Hematopoietic multipotent progenitor cell treated with erythropoietin and hydrocortisone succinate and interleukin-3 and kit ligand, for 17 days (in vitro differentiated cells): Measurements from ENCODE around the gene PAXIP1.
A peak's percentile ranks its signal among the peaks of the same experiment; 100 is the strongest.

ENCODE experiments used
- DNase-seq: peaks from one replicate; pipeline ENCODE4 v3.0.0-alpha.2; 2015; ENCODE audit warnings: low spot score

PAXIP1 gene

GRCh38 chr7:154996756-154997155 is 6.2 kb downstream of the PAXIP1 start:
- no peak for DNase-seq

- no peak for DNase-seq
These were observed 6.8 kb downstream of the PAXIP1 start for GRCh38 chr7:154996101-154996500.

GRCh38 chr7:154994996-154995395 is 7.9 kb downstream of the PAXIP1 start:
- no peak for DNase-seq

DNA sequence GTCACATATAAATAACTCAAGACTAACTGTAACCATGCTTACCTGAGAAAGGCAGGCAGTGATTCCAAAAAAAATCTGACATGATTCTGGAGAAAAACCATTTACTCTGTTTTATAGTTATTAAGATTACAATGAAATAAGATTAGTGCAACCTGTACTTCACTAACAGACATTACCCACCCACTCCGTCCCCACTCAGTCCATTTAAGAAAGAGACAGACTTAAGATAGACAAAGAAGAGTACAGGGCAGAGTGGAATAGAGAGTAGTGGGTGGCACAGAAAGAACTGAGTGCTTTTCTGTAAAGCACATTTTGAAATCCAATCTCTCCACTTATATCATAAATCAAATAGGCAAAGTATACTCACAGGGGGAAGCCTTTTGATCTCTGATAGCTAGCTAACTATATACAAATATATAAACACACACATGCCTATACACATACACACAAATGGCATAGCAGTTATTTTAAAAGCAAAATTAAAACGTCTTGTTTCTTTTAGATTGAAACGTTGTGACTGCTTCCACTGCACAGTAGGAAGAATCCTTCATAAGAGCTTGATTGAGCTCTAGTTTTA is 11.9 kb downstream of the PAXIP1 start:
- no peak for DNase-seq

DNA sequence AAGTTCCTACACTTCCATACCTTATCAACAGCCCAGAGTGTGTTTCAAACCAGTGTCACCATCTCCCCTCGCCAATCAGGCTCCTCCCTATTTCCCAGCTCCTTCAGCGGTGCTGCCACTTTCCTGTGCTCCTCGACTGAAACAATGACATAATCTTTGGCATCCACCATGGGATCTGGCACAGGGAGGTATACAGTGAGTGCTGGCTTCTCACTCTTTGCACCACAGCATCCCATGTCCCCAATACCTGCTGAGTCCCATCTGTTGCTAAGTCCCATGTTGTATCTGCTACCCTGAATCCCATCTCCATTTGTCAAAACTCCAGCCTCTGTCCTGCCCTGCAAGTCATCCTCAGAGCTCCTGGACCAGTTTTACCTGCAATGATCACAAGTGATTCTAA is 15.4 kb downstream of the PAXIP1 start:
- no peak for DNase-seq

GRCh38 chr7:154986200-154986945 is 16.6 kb downstream of the PAXIP1 start:
- DNase-seq: no peak

- DNase-seq: no peak
These were observed 17.7 kb downstream of the PAXIP1 start for GRCh38 chr7:154985230-154985629.

GRCh38 chr7:154984601-154985188 is 18.2 kb downstream of the PAXIP1 start:
- DNase-seq: no peak

DNA sequence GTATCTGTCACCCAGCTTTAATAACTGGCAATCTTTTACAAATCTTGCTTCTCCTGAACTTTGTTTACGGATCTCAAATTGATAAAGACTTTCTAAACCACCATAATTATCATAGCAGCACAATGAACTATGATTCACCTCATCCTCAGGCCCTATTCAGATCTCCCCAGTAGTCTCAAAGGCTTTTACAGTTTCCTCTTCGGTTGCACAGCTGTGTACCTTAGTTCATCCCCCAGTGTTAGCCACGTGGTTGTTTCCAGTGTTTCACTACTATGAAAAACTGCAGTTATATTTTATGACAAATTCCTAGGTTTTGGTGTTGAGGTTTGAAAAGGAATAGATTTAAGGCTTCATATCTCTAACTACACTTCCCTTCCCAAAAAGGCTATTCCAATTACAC is 24.9 kb downstream of the PAXIP1 start:
- no peak for DNase-seq

DNA sequence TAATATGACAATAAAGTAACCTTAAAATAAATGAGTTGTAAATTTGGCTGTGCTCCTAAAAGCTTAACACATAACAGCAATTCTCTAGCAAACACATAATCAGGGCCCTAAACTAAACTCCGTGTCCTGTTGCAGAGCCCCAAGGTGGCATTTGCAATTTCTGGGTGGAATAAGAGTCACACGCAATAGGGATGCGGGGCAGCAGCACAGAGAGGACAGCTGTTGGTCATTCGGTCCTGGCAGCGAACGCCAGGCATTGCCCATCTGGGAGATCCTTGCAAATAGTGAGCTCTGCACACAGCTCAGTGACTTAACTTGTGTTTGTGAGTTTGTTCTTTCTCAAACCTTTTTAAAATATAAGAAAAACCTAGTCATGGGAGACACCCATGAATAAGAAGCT is 25.7 kb downstream of the PAXIP1 start:
- DNase-seq: no peak

GRCh38 chr7:154976844-154977243 is 26.1 kb downstream of the PAXIP1 start:
- DNase-seq: no peak

DNA sequence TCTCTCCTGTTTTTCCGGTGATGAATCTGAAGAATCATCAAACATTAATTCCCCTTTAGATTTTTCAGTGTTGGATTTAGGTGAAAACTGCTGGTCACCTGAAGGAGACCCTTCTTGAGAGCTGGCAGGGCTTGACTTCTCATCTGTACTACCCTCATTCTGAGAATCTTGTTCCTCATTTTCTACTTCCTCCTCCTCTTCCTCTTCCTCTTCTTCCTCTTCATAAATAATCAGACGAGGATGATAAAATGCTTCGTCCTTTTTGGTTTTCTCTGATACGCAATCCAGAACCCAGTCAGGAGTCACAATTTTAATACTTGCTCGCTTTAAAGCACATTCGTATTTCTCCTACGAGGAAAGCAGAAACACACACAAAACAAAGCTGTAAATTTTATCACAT is 26.9 kb downstream of the PAXIP1 start:
- DNase-seq: no peak

DNA sequence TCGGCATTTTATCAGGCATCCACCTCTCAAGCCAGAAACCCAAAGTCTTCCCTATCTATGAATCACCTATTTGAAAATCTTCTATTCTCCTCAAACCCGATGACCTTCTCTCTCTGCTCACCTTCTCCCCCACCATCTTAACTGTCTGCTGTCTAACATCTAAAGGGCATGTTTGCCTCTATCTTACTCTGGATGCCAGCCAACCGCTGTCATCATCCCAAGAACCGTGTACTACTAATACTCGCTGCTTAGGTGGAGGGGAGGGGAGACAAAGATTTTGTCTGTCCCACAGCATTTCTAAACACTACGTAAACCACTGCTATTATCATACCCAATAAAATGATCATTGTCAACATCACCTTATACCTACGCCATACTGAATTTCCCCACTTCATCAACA is 29.5 kb downstream of the PAXIP1 start:
- no peak for DNase-seq

GRCh38 chr7:154968336-154969001 is 34.5 kb downstream of the PAXIP1 start:
- no peak for DNase-seq

DNA sequence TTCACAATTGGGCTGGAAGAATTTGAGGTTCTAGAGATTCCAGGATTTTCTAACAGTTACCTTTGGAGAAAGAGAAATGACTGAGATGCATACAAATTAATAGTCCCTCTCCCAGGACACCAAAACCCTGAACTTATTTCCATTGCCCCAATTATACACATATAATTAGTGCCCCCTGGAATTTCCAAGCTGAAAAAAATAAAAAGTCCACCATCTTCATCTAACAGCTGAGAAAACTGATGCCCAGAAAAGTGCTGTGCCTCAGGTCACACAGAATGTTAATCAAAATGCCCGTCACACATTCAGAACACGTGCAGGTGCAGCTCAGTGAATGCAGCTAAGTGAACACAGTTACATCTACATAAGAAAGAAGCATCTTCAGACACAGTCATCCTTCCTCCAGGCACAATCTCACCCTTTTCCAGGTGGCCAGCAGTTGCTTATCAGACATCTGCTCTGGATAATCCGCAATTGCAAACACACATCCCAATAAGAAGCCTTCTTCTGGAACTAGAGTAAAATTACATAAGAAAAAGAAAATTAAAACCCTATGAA is 35.4 kb downstream of the PAXIP1 start:
- DNase-seq: no peak

DNA sequence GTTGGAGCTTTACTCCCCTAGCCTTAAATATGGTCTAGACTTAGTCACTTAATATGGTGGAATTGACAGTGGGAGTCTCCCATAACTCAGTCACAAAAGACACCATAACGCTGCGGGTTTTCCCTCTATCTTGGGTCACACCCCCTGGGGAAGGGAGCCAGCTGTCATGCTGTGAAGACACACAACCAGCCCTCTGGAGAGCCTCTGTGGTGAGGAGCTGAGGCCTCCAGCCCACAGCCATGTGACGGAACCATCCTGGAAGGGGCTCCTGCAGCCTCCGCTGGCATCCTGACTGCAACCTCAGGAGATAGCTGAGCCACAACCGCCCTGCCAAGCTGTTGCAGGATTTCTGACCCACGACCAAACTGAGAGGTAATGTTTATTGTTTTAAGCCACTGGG is 37.9 kb downstream of the PAXIP1 start:
- no peak for DNase-seq

DNA sequence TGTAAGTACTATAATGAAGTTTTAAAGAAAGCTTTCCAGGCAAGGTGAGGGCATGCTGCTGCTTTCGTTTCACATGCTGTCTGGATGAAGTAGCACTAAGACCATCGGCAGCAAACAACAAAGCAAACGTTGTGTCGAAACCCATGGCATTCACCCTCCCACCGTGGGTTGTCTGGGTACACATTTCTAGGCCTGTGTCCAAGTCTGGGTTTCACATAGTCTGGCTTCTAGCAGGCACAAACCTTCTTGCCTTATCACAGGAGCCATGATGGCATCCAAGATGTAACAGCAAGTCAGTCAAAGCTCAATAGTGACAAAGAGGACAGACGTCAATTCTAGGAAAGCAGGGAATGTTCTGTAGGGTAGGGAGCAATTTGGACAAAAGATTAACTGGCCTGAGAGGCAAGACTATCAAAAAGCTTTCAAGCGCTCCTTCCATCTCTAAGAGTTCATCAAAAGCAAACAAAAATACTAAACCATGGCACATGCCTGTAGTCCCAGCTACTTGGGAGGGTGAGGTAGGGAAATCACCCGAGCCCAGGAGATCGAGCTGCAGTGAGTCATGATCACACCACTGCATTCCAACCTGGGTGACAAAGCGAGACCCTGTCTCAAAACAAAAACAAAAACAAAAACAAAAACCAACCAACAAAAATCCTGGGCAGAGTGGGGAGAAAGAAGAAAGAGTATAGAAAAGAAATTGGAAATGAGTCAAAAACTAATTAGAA is 42.7 kb downstream of the PAXIP1 start:
- no peak for DNase-seq

DNA sequence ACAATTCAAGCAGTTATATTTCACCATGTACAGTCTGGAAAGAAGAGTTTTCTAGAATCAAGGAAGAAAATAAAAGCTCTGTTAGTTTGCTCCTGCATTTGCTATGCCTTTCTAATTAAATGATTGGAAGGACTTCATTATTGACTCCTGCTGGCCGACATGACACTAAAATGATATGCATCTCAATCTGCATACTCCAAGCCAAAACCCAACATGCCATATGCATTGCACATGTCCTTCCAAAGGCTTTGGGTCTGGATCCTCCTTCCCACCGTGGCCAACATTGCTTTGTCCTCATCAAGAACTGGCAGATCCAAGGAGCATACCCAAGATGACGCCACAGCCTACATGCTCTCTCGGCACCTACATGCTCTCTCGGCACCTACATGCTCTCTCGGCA is 46.5 kb downstream of the PAXIP1 start:
- DNase-seq: no peak

DNA sequence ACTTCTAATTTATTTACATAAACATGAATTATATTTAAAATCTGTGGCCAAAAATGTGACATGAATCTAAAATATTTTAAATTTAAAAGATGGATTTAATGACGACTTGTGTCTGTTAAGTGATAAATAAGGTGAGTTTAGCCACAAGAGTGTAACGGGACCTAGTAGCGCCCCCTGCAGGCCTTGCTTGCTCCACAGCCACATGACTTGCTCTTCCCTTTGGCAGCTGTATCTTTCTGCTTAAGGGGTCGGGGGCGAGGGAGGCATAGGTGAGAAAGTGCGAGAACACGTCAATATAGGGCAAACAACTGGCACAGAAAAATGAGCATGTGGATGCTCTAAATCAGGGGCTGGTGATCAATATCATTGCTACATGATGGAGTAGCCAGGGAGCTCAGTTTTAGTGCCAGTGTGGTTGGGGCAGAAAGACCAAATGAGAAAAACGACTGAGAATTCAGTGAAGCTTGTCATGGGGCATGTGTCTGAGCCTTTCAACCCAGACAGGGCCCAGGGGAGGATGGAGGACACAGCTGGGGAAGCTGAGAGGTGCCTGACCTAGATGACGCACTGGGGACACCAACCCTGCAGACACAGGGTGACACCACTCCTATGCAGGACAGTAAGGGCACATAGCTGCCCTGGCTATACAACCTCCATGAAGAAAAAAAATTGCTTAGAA is 49.8 kb downstream of the PAXIP1 start:
- DNase-seq: peak; percentile 77

- DNase-seq: no peak
These were observed 52.0 kb downstream of the PAXIP1 start for GRCh38 chr7:154950960-154951359.

GRCh38 chr7:154947604-154948003 is 55.3 kb downstream of the PAXIP1 start:
- no peak for DNase-seq

- no peak for DNase-seq
These were observed 56.8 kb downstream of the PAXIP1 start for GRCh38 chr7:154946166-154946565.
